HFFc6 (cell line): ENCODE data around the gene FCMR. TPM values are rescaled to one million over a fixed set of nuclear protein-coding genes. Genes with fewer than 3 reads are reported as not detected.

ENCODE experiments used
- DNase-seq: peaks from one replicate; pipeline ENCODE4 v3.0.0-alpha.2; 2018
- H3K27ac Mint-ChIP-seq: 2 replicates; pipeline ENCODE4 v1.8.0; 2020; ENCODE audit warnings: mild to moderate bottlenecking, mixed read lengths
- H3K27me3 Mint-ChIP-seq: 2 replicates; pipeline ENCODE4 v1.8.0; 2021; ENCODE audit warnings: mild to moderate bottlenecking, moderate library complexity, mixed read lengths; ENCODE audit not compliant: insufficient read depth
- H3K36me3 Mint-ChIP-seq: 2 replicates; pipeline ENCODE4 v1.8.0; 2021; ENCODE audit warnings: low read depth, mixed read lengths
- H3K4me1 Mint-ChIP-seq: 2 replicates; pipeline ENCODE4 v1.8.0; 2020; ENCODE audit warnings: low read depth, mixed read lengths
- H3K4me3 Mint-ChIP-seq: 2 replicates; pipeline ENCODE4 v1.8.0; 2020; ENCODE audit warnings: mild to moderate bottlenecking, moderate library complexity, mixed read lengths
- H3K9me3 Mint-ChIP-seq: 2 replicates; pipeline ENCODE4 v1.8.0; 2020; ENCODE audit warnings: mild to moderate bottlenecking, mixed read lengths
- total RNA-seq, 6 experiments: library from RNA; stranded (reverse); fragmentation: NEBNext Ultra II Directional; extraction: Animal tissue kit (Norgen Biotek cat#: 25700); gene quantifications; 2 replicates in 1 of 6; 3 replicates in 5 of 6; pipeline ENCODE4 v1.2.3, GENCODE V29; 2021
- TF ChIP-seq, protein P1 (sequence below): fragments of 200-600 bp; sonication (generic); IDR thresholded peaks from 2 replicates; pipeline ENCODE4 v1.5.0; 2021; ENCODE audit warnings: antibody characterized with exemption, mild to moderate bottlenecking

FCMR gene
- total RNA-seq, 6 experiments from 2014 or later, result 0.28 to 1.3 (median 0.67) TPM

DNA sequence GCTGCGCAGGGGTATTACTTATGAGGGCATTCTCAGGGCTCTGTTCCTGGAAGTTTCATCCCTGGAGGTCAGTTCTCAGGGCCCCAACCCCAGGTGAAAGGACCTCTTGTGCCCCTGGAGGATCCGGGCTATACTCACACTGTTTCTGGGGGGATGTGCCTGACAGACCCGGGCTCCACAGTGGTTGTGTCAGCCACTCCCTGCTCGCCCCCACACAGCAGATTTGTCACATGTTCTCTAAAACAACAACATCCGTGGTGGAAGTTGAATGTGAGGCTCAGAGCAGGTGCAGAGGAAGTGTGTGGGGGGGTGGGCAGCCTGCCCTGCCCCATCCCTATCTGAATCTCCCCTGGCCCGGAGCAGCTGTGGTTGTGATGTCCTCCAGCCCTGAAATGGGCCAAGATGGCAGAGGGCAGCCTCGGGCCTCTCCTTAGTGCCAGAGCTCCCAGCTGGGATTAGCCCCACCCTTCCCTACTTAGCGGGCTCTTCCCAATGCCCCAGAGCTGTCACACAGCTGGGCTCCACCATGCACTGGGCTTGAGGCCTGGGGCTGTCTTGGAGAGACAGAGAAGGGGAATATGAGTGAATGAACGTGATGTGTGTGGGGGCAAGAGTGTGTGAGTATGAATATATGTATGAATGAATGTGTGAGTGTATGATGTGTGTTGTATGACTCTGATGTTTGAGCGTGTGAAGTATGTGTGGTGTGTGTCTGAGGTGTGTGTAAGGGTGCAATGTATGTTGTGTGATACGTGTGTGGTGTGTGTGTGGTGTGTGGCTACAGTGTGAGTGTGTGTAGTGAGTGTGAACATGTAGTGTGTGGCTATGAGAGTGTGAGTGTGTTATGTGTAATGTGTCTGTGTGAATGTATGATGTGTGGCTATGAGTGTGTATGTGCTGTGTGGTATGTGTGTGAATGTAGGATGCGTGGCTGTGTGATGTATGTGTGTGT, 1.5 kb upstream of the FCMR start:
- Mint-ChIP-seq H3K27me3 (peaks cover 2% of the 10 kb centered on the region; the same call in 1 of the 2 replicates), H3K4me3 (no peak overlapping the region), H3K4me1 (peaks cover 18% of the 10 kb centered on the region), H3K27ac (no peak overlapping the region), H3K9me3 (no peaks in the 10 kb centered on the region), H3K36me3 (no peaks in the 10 kb centered on the region)
- TF ChIP-seq, protein P1, sequence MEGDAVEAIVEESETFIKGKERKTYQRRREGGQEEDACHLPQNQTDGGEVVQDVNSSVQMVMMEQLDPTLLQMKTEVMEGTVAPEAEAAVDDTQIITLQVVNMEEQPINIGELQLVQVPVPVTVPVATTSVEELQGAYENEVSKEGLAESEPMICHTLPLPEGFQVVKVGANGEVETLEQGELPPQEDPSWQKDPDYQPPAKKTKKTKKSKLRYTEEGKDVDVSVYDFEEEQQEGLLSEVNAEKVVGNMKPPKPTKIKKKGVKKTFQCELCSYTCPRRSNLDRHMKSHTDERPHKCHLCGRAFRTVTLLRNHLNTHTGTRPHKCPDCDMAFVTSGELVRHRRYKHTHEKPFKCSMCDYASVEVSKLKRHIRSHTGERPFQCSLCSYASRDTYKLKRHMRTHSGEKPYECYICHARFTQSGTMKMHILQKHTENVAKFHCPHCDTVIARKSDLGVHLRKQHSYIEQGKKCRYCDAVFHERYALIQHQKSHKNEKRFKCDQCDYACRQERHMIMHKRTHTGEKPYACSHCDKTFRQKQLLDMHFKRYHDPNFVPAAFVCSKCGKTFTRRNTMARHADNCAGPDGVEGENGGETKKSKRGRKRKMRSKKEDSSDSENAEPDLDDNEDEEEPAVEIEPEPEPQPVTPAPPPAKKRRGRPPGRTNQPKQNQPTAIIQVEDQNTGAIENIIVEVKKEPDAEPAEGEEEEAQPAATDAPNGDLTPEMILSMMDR, result no peak
- no peak for DNase-seq

DNA sequence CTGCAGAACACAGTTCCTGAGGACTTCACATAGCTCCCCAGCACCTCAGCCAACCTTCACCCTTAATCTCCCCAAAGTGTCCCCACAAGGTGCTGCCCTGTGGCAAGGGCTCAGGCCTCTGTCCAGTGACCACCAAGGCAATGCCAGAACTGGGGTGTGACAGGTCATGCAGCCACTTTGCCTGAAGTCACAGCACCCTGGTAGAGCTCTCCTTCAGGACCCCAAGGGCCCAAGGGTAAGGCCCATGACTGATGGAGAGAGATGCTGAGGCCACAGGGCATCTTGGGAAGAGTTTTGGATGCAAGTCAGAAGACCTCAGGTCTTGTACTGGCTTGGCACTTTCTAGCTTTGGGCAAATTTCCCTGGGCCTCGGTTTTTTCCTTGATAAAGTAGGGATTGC, 783 bp upstream of the FCMR start:
- TF ChIP-seq, protein P1, result no peak
- H3K27ac Mint-ChIP-seq, result no peak overlapping the region
- no peaks in the 10 kb centered on the region for H3K36me3 Mint-ChIP-seq
- no peak overlapping the region for H3K4me3 Mint-ChIP-seq
- peaks cover 13% of the 10 kb centered on the region for H3K4me1 Mint-ChIP-seq
- peaks cover 5% of the 10 kb centered on the region for H3K27me3 Mint-ChIP-seq
- H3K9me3 Mint-ChIP-seq, result no peaks in the 10 kb centered on the region
- no peak for DNase-seq

DNA sequence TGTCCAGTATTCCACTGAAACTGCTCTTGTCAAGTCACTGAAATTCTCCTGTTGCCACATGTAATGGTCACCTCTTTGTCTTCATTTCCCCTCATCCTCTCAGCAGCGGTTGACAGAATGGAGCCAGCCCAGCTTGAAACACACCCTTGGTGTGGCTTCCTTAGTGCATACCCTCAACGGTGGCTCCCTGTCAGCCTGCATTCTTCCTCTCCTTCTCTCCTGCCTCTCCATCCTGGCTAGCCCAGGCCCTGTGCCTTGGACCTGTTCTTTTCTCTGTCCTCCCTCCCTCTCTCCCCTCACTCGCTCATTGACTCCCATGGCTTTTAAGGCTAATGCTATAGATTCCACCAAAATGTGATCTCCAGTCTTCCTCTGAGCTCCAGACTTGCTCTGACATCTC, 3.7 kb downstream of the FCMR start:
- H3K36me3 Mint-ChIP-seq, result no peaks in the 10 kb centered on the region
- no peak overlapping the region for H3K4me3 Mint-ChIP-seq
- no peak overlapping the region for H3K27ac Mint-ChIP-seq
- DNase-seq, result no peak
- no peaks in the 10 kb centered on the region for H3K4me1 Mint-ChIP-seq
- H3K27me3 Mint-ChIP-seq, result peaks cover 15% of the 10 kb centered on the region
- no peaks in the 10 kb centered on the region for H3K9me3 Mint-ChIP-seq
- TF ChIP-seq, protein P1, result no peak

DNA sequence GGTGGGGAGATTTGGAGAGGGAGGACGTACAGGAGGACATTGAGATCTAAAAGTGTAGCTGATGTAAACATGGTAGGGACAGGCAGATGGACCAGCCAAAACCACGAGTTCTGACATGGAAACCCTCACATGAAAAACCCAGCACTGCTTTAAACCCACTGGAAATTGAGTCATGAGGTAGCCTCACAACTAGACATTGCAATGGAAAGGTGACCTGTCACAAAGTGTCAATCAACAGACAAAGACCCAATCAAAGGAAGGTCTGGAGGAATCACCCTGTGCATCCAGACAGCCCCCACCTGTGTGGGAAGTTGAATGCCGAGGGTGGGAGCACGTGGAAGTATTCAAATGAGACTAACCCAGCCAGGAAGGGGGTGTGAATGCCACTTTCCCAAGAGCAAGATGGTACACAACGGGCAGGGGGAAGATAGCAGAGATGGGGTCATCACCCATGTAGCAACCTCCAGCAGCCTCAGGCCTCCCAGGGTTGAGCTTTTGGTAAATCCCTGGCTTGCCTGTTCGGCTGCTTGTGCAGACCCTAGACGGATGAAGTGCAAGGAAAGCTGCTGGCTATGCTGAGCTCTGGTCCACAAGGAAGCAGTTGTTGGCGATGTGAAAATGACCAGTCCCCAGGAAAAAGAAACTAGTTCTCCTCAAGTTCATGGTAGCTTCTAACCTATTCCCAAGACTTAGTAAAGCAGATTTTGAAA, 5.6 kb downstream of the FCMR start:
- no peak for DNase-seq
- Mint-ChIP-seq H3K36me3 (no peaks in the 10 kb centered on the region), H3K27ac (no peak overlapping the region), H3K4me1 (peaks cover 4% of the 10 kb centered on the region), H3K4me3 (no peak overlapping the region), H3K9me3 (no peaks in the 10 kb centered on the region), H3K27me3 (peaks cover 15% of the 10 kb centered on the region)
- TF ChIP-seq, protein P1, result no peak

DNA sequence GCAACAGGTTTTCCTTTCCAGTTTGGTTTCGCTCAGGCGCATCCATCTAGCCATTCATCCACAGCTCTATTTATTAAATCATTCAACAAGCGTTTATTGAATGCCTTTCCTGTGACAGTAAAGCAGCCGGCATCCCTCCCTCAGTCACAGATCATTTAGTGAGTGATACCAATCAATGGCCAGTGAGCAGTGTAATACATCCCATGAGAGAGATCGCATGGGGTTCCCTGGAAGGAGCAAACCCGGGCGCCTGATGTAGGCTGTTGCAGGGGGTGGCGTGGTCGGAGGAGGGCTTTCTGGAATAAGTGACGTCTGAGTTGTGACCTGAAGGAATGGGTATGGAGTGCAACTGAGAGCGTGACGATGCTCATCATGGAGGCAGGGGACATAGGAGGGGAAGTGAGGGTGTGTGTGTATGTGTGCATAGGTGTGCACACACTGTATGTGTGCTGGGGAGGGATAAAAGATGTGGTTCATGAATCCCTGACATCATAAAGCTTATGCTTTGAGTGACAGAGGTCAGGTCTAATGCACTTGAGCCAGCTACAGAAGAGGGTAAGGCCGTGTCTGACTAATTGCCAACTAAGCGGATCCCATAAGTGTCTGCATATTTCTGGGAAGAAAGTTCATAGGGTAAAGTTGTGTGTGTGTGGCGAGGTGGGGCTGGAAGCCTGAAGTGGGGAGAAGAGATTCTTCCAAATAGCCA, 6.6 kb downstream of the FCMR start:
- no peaks in the 10 kb centered on the region for H3K9me3 Mint-ChIP-seq
- peaks cover 15% of the 10 kb centered on the region for H3K27me3 Mint-ChIP-seq
- no peak overlapping the region for H3K4me3 Mint-ChIP-seq
- TF ChIP-seq, protein P1, result no peak
- H3K36me3 Mint-ChIP-seq, result no peaks in the 10 kb centered on the region
- no peak overlapping the region for H3K27ac Mint-ChIP-seq
- H3K4me1 Mint-ChIP-seq, result peaks cover 4% of the 10 kb centered on the region
- DNase-seq, result no peak
